Panc1 (cell line): Measurements from ENCODE around the gene SIGLEC9. TPM values are rescaled to one million over a fixed set of nuclear protein-coding genes. Genes with fewer than 3 reads are reported as not detected.

Experiments
- ATAC-seq: fragments of 200-7000 bp; cut with Tn5 transposase; 2 replicates; pipeline ENCODE4 v1.9.1; 2020; ENCODE audit warnings: mild to moderate bottlenecking, moderate library complexity
- BruUV-seq: library from RNA; stranded (reverse); fragments of 400-500 nt; replicated peaks from 2 replicates; lab custom pipeline; 2021; lab: Mats Ljungman, UMichigan
- CTCF ChIA-PET: fragments of 300-600 bp; sonication (Branson Sonifier 250); formaldehyde crosslinking; loops from one replicate; lab custom pipeline; 2022; ENCODE audit warnings: antibody characterized with exemption; lab: Charles Lee
- POLR2A ChIA-PET: fragments of 300-600 bp; sonication (Branson Sonifier 250); formaldehyde crosslinking; loops from one replicate; lab custom pipeline; 2022; ENCODE audit warnings: antibody characterized with exemption; lab: Charles Lee
- DNase-seq: peaks from one replicate; pipeline ENCODE4 v3.0.0-alpha.2; 2010; ENCODE audit warnings: low read depth, low spot score
- H3K27ac ChIP-seq: 2 replicates; pipeline ENCODE4 v1.5.1; 2011; ENCODE audit warnings: mild to moderate bottlenecking, low read length, inconsistent platforms
- H3K27me3 ChIP-seq: fragments of 200-500 bp; sonication (Bioruptor generic); 2 replicates; pipeline ENCODE4 v1.6.0; 2014; ENCODE audit warnings: low read length, inconsistent platforms; ENCODE audit not compliant: control insufficient read depth, insufficient read depth
- H3K36me3 ChIP-seq: fragments of 200-500 bp; sonication (Bioruptor generic); 2 replicates; pipeline ENCODE4 v1.5.1; 2014; ENCODE audit warnings: inconsistent platforms, mild to moderate bottlenecking, low read length, moderate library complexity; ENCODE audit not compliant: control insufficient read depth, insufficient read depth
- H3K4me1 ChIP-seq: 2 replicates; pipeline ENCODE4 v1.5.1; 2011; ENCODE audit warnings: inconsistent platforms, mild to moderate bottlenecking, low read length, moderate library complexity; ENCODE audit not compliant: control insufficient read depth, insufficient read depth
- H3K4me3 ChIP-seq, 2 experiments: 2 replicates each; pipeline ENCODE4 v1.5.1; 2011 to 2012; ENCODE audit warnings: low read depth in 2 of 2, low read length in 2 of 2, mild to moderate bottlenecking in 2 of 2, inconsistent platforms in 1 of 2, moderate library complexity in 1 of 2
- H3K9me3 ChIP-seq: fragments of 200-500 bp; sonication (Bioruptor generic); 2 replicates; pipeline ENCODE4 v1.5.1; 2014; ENCODE audit warnings: low read depth, mild to moderate bottlenecking, inconsistent platforms, low read length, moderate library complexity; ENCODE audit not compliant: control insufficient read depth, insufficient read depth
- CTCF ChIP-seq: fragments of 450-650 bp; IDR thresholded peaks from 2 replicates; pipeline ENCODE4 v1.5.1; 2017; ENCODE audit warnings: mild to moderate bottlenecking
- POLR2AphosphoS5 ChIP-seq: IDR thresholded peaks from 2 replicates; pipeline ENCODE4 v1.6.1; 2012; ENCODE audit warnings: mild to moderate bottlenecking, low read depth, low read length, moderate library complexity
- REST ChIP-seq, 2 experiments: IDR thresholded peaks; 2 replicates each; pipeline ENCODE4 v1.6.1; 2011 to 2012; ENCODE audit warnings: low read depth in 2 of 2, control low read depth in 1 of 2, low read length in 1 of 2, mild to moderate bottlenecking in 1 of 2, moderate library complexity in 1 of 2; ENCODE audit not compliant: insufficient read depth in 1 of 2
- SIN3A ChIP-seq: IDR thresholded peaks from 2 replicates; pipeline ENCODE4 v1.6.1; 2012; ENCODE audit warnings: low read depth, mild to moderate bottlenecking, low read length, moderate library complexity, borderline replicate concordance; ENCODE audit not compliant: insufficient read depth
- TCF7L2 ChIP-seq: IDR thresholded peaks from 2 replicates; pipeline ENCODE4 v1.6.1; 2011; ENCODE audit warnings: mild to moderate bottlenecking, low read depth, low read length, inconsistent platforms
- in situ Hi-C: cut with HindIII; loops from 2 replicates; pipeline ENCODE4 v1.10.0; 2016; ENCODE audit warnings: low sequenced_read_pairs, low pct_unique_long_range_greater_than_20kb
- intact Hi-C: fragments of 100-400 bp; cut with micrococcal nuclease; formaldehyde crosslinking; loops from one replicate; pipeline ENCODE4 v1.10.0; 2022; ENCODE audit not compliant: unreplicated experiment
- total RNA-seq: library from RNA; stranded (reverse); gene quantifications from one replicate; pipeline ENCODE4 v1.2.1, GENCODE V29; 2021; ENCODE audit not compliant: unreplicated experiment

Gene SIGLEC9
- total RNA-seq, 1 experiment from 2014 or later, result not detected

GRCh38 chr19:51173681-51174080, 49.0 kb downstream of the SIGLEC9 start:
- intact Hi-C loops (no loop called here), in situ Hi-C loops (no loop called here)
- DNase-seq (no peak), ATAC-seq (no peak)
- CTCF ChIA-PET, result no interaction called here
- POLR2A ChIA-PET, result no interaction called here
- no peak for TF ChIP-seq SIN3A
- no peak for TF ChIP-seq REST (IDR thresholded peaks at IDR 0.05; ENCODE audit: insufficient read depth in 1 of 2, low read depth in 2 of 2, low read length in 1 of 2)
- TF ChIP-seq TCF7L2, result no peak
- no peak for TF ChIP-seq CTCF
- TF ChIP-seq POLR2AphosphoS5, result no peak
- Histone ChIP-seq H3K36me3 (no peaks in the 10 kb centered on the region), H3K27ac (no peak overlapping the region), H3K9me3 (no peaks in the 10 kb centered on the region), H3K4me1 (no peaks in the 10 kb centered on the region), H3K4me3 (no peak overlapping the region), H3K27me3 (peaks cover 2% of the 10 kb centered on the region; the same call in 1 of the 2 replicates)
- no TSS peak for BruUV-seq

- ChIA-PET CTCF (no interaction called here), POLR2A (no interaction called here)
- Histone ChIP-seq H3K9me3 (no peaks in the 10 kb centered on the region), H3K4me1 (no peaks in the 10 kb centered on the region), H3K4me3 (no peak overlapping the region), H3K36me3 (no peaks in the 10 kb centered on the region), H3K27ac (no peak overlapping the region), H3K27me3 (no peaks in the 10 kb centered on the region)
- ATAC-seq (no peak), DNase-seq (no peak)
- intact Hi-C loops (no loop called here), in situ Hi-C loops (no loop called here)
- BruUV-seq, result no TSS peak
- TF ChIP-seq POLR2AphosphoS5, result no peak
- TF ChIP-seq TCF7L2, result no peak
- no peak for TF ChIP-seq REST (IDR thresholded peaks at IDR 0.05; ENCODE audit: insufficient read depth in 1 of 2, low read depth in 2 of 2, low read length in 1 of 2)
- TF ChIP-seq CTCF, result no peak
- TF ChIP-seq SIN3A, result no peak
These were observed 54.5 kb downstream of the SIGLEC9 start for GRCh38 chr19:51179256-51179655.

Other genes with a start within 250 kb of the SIGLEC9 start
- gene KLK4, start 213.5 kb upstream of the SIGLEC9 start, total RNA-seq, result not detected
- gene KLK5, start 171.9 kb upstream of the SIGLEC9 start, total RNA-seq, result not detected
- not detected for gene KLK6, start 155.3 kb upstream of the SIGLEC9 start, total RNA-seq
- gene KLK7, start 141.0 kb upstream of the SIGLEC9 start, total RNA-seq, result not detected
- not detected for gene KLK8, start 123.3 kb upstream of the SIGLEC9 start, total RNA-seq
- gene KLK10, start 105.2 kb upstream of the SIGLEC9 start, total RNA-seq, result not detected
- not detected for gene KLK11, start 98.3 kb upstream of the SIGLEC9 start, total RNA-seq
- gene KLK12, start 89.9 kb upstream of the SIGLEC9 start, total RNA-seq, result not detected
- not detected for gene KLK13, start 59.8 kb upstream of the SIGLEC9 start, total RNA-seq
- not detected for gene KLK14, start 42.0 kb upstream of the SIGLEC9 start, total RNA-seq
- gene CTU1, start 16.5 kb upstream of the SIGLEC9 start, total RNA-seq, result 9.3 TPM
- gene SIGLEC7, start 17.4 kb downstream of the SIGLEC9 start, total RNA-seq, result not detected
- gene CD33, start 100.2 kb downstream of the SIGLEC9 start, total RNA-seq, result 0.13 TPM
- gene SIGLECL1, start 126.2 kb downstream of the SIGLEC9 start, total RNA-seq, result not detected
- gene IGLON5, start 186.7 kb downstream of the SIGLEC9 start, total RNA-seq, result 0.13 TPM
- 3.3 TPM for gene VSIG10L, start 217.2 kb downstream of the SIGLEC9 start, total RNA-seq
- 66.2 TPM for gene ETFB, start 241.5 kb downstream of the SIGLEC9 start, total RNA-seq
- gene CLDND2, start 244.1 kb downstream of the SIGLEC9 start, total RNA-seq, result 0.95 TPM
- 0.23 TPM for gene NKG7, start 247.7 kb downstream of the SIGLEC9 start, total RNA-seq